HepG2 (cell line): ENCODE data around the gene VAMP8. TPM values are rescaled to one million over a fixed set of nuclear protein-coding genes. Genes with fewer than 3 reads are reported as not detected.

Experiments used
- ARID4A ChIP-seq: sonication (generic); formaldehyde crosslinking; IDR thresholded peaks from 2 replicates; pipeline ENCODE4 v1.5.0; 2020; ENCODE audit warnings: mild to moderate bottlenecking, missing genetic modification reagents, borderline replicate concordance
- ARNT2 ChIP-seq: sonication (generic); formaldehyde crosslinking; IDR thresholded peaks from 2 replicates; pipeline ENCODE4 v1.8.0; 2022; ENCODE audit warnings: mild to moderate bottlenecking, low read depth, missing genetic modification reagents, moderate library complexity
- CSRNP1 ChIP-seq: sonication (generic); formaldehyde crosslinking; IDR thresholded peaks from 2 replicates; pipeline ENCODE4 v1.8.1; 2023; ENCODE audit warnings: mild to moderate bottlenecking, missing genetic modification reagents
- DNMT3B ChIP-seq: conservative IDR thresholded peaks from 2 replicates; pipeline ENCODE4 v1.6.1; 2016; ENCODE audit warnings: missing biosample characterization, control low read depth
- MIER3 ChIP-seq: IDR thresholded peaks from 2 replicates; pipeline ENCODE4 v1.6.1; 2016; ENCODE audit warnings: missing compliant biosample characterization, borderline replicate concordance
- SMAD3 ChIP-seq: sonication (generic); formaldehyde crosslinking; IDR thresholded peaks from 2 replicates; pipeline ENCODE4 v1.4.0; 2020; ENCODE audit warnings: missing genetic modification reagents
- SMARCE1 ChIP-seq: fragments of 450-650 bp; IDR thresholded peaks from 2 replicates; pipeline ENCODE4 v1.6.1; 2017; ENCODE audit warnings: borderline replicate concordance
- SRSF4 ChIP-seq: fragments of 200-400 bp; formaldehyde crosslinking; IDR thresholded peaks from one replicate; pipeline ENCODE4 v1.6.1; 2018; ENCODE audit warnings: mild to moderate bottlenecking, low read depth, low read length, moderate library complexity; ENCODE audit not compliant: poor library complexity, severe bottlenecking
- ZBED4 ChIP-seq: sonication (generic); formaldehyde crosslinking; IDR thresholded peaks from 2 replicates; pipeline ENCODE4 v1.4.0; 2020; ENCODE audit warnings: missing genetic modification reagents, borderline replicate concordance
- ZKSCAN8 ChIP-seq: IDR thresholded peaks from 2 replicates; pipeline ENCODE4 v1.6.1; 2016; ENCODE audit warnings: borderline replicate concordance, missing genetic modification reagents, missing compliant biosample characterization
- ZNF256 ChIP-seq: sonication (generic); formaldehyde crosslinking; conservative IDR thresholded peaks from 2 replicates; pipeline ENCODE4 v1.4.0; 2020; ENCODE audit warnings: missing genetic modification reagents
- ZNF383 ChIP-seq: sonication (generic); formaldehyde crosslinking; IDR thresholded peaks from 2 replicates; pipeline ENCODE4 v1.4.0; 2020; ENCODE audit warnings: missing genetic modification reagents, mild to moderate bottlenecking, borderline replicate concordance
- ZNF431 ChIP-seq: sonication (generic); formaldehyde crosslinking; IDR thresholded peaks from 2 replicates; pipeline ENCODE4 v1.9.0; 2022; ENCODE audit warnings: missing genetic modification reagents, low read depth, mild to moderate bottlenecking, borderline replicate concordance
- ZNF484 ChIP-seq: sonication (generic); formaldehyde crosslinking; IDR thresholded peaks from 2 replicates; pipeline ENCODE4 v1.5.1; 2020; ENCODE audit warnings: mild to moderate bottlenecking, low read depth, missing genetic modification reagents, borderline replicate concordance
- ZNF639 ChIP-seq: conservative IDR thresholded peaks from 2 replicates; pipeline ENCODE4 v1.6.1; 2018; ENCODE audit warnings: missing genetic modification reagents
- ZNF784 ChIP-seq: sonication (generic); formaldehyde crosslinking; IDR thresholded peaks from 2 replicates; pipeline ENCODE4 v1.5.1; 2020; ENCODE audit warnings: missing genetic modification reagents, mild to moderate bottlenecking, borderline replicate concordance
- polyA plus RNA-seq, 8 experiments: library from polyadenylated mRNA; depleted of rRNA in 3 of 8; stranded (reverse) in 7 of 8; unstranded in 1 of 8; fragments of >200 nt; fragmentation: Illumina TruSeq in 4 of 8; extraction: Trizol in 4 of 8; gene quantifications; 2 replicates each; pipeline versions ENCODE4 v1.2.1 to v1.2.3, GENCODE V29; 2011 to 2016; ENCODE audit warnings: low read depth in 4 of 8, missing spikeins in 1 of 8, mixed read lengths in 1 of 8; ENCODE audit not compliant: insufficient read depth in 1 of 8
- total RNA-seq, 5 experiments: library from RNA; depleted of rRNA; stranded (reverse); fragments of >200 nt; fragmentation: Illumina TruSeq; extraction: Trizol; gene quantifications; 2 replicates each; pipeline ENCODE4 v1.2.3, GENCODE V29; 2016; ENCODE audit warnings: low read depth in 1 of 5

Gene VAMP8
- total and polyA plus RNA-seq, 2 of the 13 experiments (the other 11 are each of a cell fraction or from before 2014, with no cell fraction given) = 83.3 to 157 TPM

- TF ChIP-seq ARNT2 = peak; percentile 84
- TF ChIP-seq CSRNP1 = peak; percentile 85; the same call in 1 of the 2 replicates
- TF ChIP-seq DNMT3B = no peak; the same call in 1 of the 2 replicates
- TF ChIP-seq SMAD3 = peak; percentile 17; the same call in 1 of the 2 replicates
- TF ChIP-seq ZNF431 (CRISPR knock-in tag) = peak; percentile 78; the same call in 1 of the 2 replicates
- TF ChIP-seq ARID4A (CRISPR knock-in tag) = peak; percentile 81
- TF ChIP-seq ZNF484 (CRISPR knock-in tag) = no peak; the same call in 1 of the 2 replicates
- no peak for TF ChIP-seq ZKSCAN8
- no peak for TF ChIP-seq ZNF784 (CRISPR knock-in tag)
- TF ChIP-seq ZNF383 (CRISPR knock-in tag) = 0 out of 2 replicates have a peak, but pooled peaks have one; percentile 23
- no peak for TF ChIP-seq SMARCE1
- TF ChIP-seq ZNF256 (CRISPR knock-in tag) = peak; percentile 25; the same call in 1 of the 2 replicates
- no peak for TF ChIP-seq SRSF4
- 0 out of 2 replicates have a peak, but pooled peaks have one; percentile 34 for TF ChIP-seq MIER3 (CRISPR knock-in tag)
- peak; percentile 47 for TF ChIP-seq ZNF639 (CRISPR knock-in tag)
- TF ChIP-seq ZBED4 (CRISPR knock-in tag) = peak; percentile 66; the same call in 1 of the 2 replicates
Measured at GRCh38 chr2:85584354-85584856, 7.0 kb downstream of the VAMP8 start, which contains the start of gene VAMP5 (continued).
